K562 (cell line): Measurements from ENCODE around the gene PSMB7. TPM values are rescaled to one million over a fixed set of nuclear protein-coding genes. Genes with fewer than 3 reads are reported as not detected.

Experiments
- ARID1B ChIP-seq: fragments of 450-650 bp; IDR thresholded peaks from 2 replicates; pipeline ENCODE4 v1.6.1; 2016; ENCODE audit warnings: antibody characterized with exemption, mild to moderate bottlenecking, inconsistent platforms
- BHLHE40 ChIP-seq: IDR thresholded peaks from 2 replicates; pipeline ENCODE4 v1.6.1; 2011; ENCODE audit warnings: low read length, improper control_type of control experiment
- HDGF ChIP-seq: fragments of 450-650 bp; IDR thresholded peaks from 2 replicates; pipeline ENCODE4 v1.6.1; 2016
- ID3 ChIP-seq, 2 experiments: fragments of 250-450 bp in 1 of 2; fragments of 450-650 bp in 1 of 2; sonication (Bioruptor Pico) in 1 of 2; IDR thresholded peaks; 2 replicates each; pipeline versions ENCODE4 v1.6.1 to v1.8.0; 2016 to 2021; ENCODE audit warnings: mild to moderate bottlenecking in 2 of 2, moderate library complexity in 2 of 2, missing compliant biosample characterization in 1 of 2, missing genetic modification characterization in 1 of 2
- JUN ChIP-seq, 2 experiments: sonication (generic) in 1 of 2; formaldehyde crosslinking in 1 of 2; IDR thresholded peaks; 2 replicates each; pipeline versions ENCODE4 v1.6.1 to v1.8.0; 2012 to 2022; ENCODE audit warnings: borderline replicate concordance in 2 of 2, mild to moderate bottlenecking in 2 of 2, improper control_type of control experiment in 1 of 2, low read depth in 1 of 2, low read length in 1 of 2, missing genetic modification reagents in 1 of 2
- polyA plus RNA-seq, 8 experiments: library from polyadenylated mRNA; depleted of rRNA in 4 of 8; stranded (reverse) in 5 of 8; unstranded in 3 of 8; fragments of >200 nt; fragmentation: Nextera tagmentation in 2 of 8; fragmentation: Illumina TruSeq in 1 of 8; extraction: Ambion mirVana in 2 of 8; extraction: Trizol in 1 of 8; gene quantifications; 2 replicates each; pipeline versions ENCODE4 v1.2.1 to v1.2.3, GENCODE V29; 2011 to 2014; ENCODE audit warnings: inconsistent platforms in 1 of 8, missing spikeins in 1 of 8
- total RNA-seq, 7 experiments: library from RNA; depleted of rRNA in 6 of 7; stranded (reverse); fragments of >200 nt in 6 of 7; fragmentation: Illumina TruSeq in 2 of 7; extraction: Trizol in 2 of 7; gene quantifications; 2 replicates each; pipeline versions ENCODE4 v1.2.1 to v1.2.3, GENCODE V29; 2011 to 2021; ENCODE audit warnings: low replicate concordance in 1 of 7
- TF ChIP-seq, protein P1 (sequence below): fragments of 200-600 bp; sonication (generic); IDR thresholded peaks from one replicate; pipeline ENCODE4 v1.6.1; 2012; ENCODE audit warnings: mild to moderate bottlenecking, low read depth, low read length, inconsistent platforms
- TF ChIP-seq, protein P2 (sequence below): fragments of 450-650 bp; IDR thresholded peaks from 2 replicates; pipeline ENCODE4 v1.6.1; 2016
- TF ChIP-seq, protein P3 (sequence below), 2 experiments: IDR thresholded peaks in 1 of 2; conservative IDR thresholded peaks in 1 of 2; 2 replicates each; pipeline ENCODE4 v1.6.1; 2016; ENCODE audit warnings: low read depth in 2 of 2, mild to moderate bottlenecking in 1 of 2, missing compliant biosample characterization in 1 of 2, missing genetic modification characterization in 1 of 2, moderate library complexity in 1 of 2

The PSMB7 gene
- total and polyA plus RNA-seq, 9 of the 15 experiments (the other 6 are each of a cell fraction or from before 2014, with no cell fraction given): 321 to 978 (median 407) TPM

GRCh38 chr9:124390794-124391658 is 24.2 kb downstream of the PSMB7 start (continued):
- TF ChIP-seq, protein P1, sequence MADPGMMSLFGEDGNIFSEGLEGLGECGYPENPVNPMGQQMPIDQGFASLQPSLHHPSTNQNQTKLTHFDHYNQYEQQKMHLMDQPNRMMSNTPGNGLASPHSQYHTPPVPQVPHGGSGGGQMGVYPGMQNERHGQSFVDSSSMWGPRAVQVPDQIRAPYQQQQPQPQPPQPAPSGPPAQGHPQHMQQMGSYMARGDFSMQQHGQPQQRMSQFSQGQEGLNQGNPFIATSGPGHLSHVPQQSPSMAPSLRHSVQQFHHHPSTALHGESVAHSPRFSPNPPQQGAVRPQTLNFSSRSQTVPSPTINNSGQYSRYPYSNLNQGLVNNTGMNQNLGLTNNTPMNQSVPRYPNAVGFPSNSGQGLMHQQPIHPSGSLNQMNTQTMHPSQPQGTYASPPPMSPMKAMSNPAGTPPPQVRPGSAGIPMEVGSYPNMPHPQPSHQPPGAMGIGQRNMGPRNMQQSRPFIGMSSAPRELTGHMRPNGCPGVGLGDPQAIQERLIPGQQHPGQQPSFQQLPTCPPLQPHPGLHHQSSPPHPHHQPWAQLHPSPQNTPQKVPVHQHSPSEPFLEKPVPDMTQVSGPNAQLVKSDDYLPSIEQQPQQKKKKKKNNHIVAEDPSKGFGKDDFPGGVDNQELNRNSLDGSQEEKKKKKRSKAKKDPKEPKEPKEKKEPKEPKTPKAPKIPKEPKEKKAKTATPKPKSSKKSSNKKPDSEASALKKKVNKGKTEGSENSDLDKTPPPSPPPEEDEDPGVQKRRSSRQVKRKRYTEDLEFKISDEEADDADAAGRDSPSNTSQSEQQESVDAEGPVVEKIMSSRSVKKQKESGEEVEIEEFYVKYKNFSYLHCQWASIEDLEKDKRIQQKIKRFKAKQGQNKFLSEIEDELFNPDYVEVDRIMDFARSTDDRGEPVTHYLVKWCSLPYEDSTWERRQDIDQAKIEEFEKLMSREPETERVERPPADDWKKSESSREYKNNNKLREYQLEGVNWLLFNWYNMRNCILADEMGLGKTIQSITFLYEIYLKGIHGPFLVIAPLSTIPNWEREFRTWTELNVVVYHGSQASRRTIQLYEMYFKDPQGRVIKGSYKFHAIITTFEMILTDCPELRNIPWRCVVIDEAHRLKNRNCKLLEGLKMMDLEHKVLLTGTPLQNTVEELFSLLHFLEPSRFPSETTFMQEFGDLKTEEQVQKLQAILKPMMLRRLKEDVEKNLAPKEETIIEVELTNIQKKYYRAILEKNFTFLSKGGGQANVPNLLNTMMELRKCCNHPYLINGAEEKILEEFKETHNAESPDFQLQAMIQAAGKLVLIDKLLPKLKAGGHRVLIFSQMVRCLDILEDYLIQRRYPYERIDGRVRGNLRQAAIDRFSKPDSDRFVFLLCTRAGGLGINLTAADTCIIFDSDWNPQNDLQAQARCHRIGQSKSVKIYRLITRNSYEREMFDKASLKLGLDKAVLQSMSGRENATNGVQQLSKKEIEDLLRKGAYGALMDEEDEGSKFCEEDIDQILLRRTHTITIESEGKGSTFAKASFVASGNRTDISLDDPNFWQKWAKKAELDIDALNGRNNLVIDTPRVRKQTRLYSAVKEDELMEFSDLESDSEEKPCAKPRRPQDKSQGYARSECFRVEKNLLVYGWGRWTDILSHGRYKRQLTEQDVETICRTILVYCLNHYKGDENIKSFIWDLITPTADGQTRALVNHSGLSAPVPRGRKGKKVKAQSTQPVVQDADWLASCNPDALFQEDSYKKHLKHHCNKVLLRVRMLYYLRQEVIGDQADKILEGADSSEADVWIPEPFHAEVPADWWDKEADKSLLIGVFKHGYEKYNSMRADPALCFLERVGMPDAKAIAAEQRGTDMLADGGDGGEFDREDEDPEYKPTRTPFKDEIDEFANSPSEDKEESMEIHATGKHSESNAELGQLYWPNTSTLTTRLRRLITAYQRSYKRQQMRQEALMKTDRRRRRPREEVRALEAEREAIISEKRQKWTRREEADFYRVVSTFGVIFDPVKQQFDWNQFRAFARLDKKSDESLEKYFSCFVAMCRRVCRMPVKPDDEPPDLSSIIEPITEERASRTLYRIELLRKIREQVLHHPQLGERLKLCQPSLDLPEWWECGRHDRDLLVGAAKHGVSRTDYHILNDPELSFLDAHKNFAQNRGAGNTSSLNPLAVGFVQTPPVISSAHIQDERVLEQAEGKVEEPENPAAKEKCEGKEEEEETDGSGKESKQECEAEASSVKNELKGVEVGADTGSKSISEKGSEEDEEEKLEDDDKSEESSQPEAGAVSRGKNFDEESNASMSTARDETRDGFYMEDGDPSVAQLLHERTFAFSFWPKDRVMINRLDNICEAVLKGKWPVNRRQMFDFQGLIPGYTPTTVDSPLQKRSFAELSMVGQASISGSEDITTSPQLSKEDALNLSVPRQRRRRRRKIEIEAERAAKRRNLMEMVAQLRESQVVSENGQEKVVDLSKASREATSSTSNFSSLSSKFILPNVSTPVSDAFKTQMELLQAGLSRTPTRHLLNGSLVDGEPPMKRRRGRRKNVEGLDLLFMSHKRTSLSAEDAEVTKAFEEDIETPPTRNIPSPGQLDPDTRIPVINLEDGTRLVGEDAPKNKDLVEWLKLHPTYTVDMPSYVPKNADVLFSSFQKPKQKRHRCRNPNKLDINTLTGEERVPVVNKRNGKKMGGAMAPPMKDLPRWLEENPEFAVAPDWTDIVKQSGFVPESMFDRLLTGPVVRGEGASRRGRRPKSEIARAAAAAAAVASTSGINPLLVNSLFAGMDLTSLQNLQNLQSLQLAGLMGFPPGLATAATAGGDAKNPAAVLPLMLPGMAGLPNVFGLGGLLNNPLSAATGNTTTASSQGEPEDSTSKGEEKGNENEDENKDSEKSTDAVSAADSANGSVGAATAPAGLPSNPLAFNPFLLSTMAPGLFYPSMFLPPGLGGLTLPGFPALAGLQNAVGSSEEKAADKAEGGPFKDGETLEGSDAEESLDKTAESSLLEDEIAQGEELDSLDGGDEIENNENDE: no peak
- 0 out of 2 replicates have a peak, but pooled peaks have one; percentile 32 for TF ChIP-seq HDGF
- peak; percentile 35; the same call in 1 of the 2 replicates for TF ChIP-seq JUN (IDR thresholded peaks at IDR 0.05; ENCODE audit: borderline replicate concordance, low read depth, low read length)
- no peak for TF ChIP-seq JUN (CRISPR knock-in tag; IDR thresholded peaks at IDR 0.05; ENCODE audit: borderline replicate concordance)
- TF ChIP-seq ARID1B: peak; percentile 59; the same call in 1 of the 2 replicates
- TF ChIP-seq, protein P2, sequence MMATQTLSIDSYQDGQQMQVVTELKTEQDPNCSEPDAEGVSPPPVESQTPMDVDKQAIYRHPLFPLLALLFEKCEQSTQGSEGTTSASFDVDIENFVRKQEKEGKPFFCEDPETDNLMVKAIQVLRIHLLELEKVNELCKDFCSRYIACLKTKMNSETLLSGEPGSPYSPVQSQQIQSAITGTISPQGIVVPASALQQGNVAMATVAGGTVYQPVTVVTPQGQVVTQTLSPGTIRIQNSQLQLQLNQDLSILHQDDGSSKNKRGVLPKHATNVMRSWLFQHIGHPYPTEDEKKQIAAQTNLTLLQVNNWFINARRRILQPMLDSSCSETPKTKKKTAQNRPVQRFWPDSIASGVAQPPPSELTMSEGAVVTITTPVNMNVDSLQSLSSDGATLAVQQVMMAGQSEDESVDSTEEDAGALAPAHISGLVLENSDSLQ: peak; percentile 91
- TF ChIP-seq, protein P3, sequence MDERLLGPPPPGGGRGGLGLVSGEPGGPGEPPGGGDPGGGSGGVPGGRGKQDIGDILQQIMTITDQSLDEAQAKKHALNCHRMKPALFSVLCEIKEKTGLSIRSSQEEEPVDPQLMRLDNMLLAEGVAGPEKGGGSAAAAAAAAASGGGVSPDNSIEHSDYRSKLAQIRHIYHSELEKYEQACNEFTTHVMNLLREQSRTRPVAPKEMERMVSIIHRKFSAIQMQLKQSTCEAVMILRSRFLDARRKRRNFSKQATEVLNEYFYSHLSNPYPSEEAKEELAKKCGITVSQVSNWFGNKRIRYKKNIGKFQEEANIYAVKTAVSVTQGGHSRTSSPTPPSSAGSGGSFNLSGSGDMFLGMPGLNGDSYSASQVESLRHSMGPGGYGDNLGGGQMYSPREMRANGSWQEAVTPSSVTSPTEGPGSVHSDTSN (CRISPR knock-in tag; IDR thresholded peaks at IDR 0.05; ENCODE audit: low read depth): peak; percentile 35; the same call in 1 of the 2 replicates
- TF ChIP-seq, protein P3 (tag; conservative IDR thresholded peaks at IDR 0.05; ENCODE audit: low read depth): peak; percentile 80
- TF ChIP-seq BHLHE40: peak; percentile 74
- no peak for TF ChIP-seq ID3 (CRISPR knock-in tag; IDR thresholded peaks at IDR 0.05)
- TF ChIP-seq ID3 (tag; IDR thresholded peaks at IDR 0.05): peak; percentile 84; the same call in 1 of the 2 replicates
